ENCODE data around the gene PRDM5.
A peak's percentile ranks its signal among the peaks of the same experiment; 100 is the strongest.

The PRDM5 gene

GRCh38 chr4:120926358-120927025 lies 4.0 kb upstream of the PRDM5 start:
- H3K36me3 Mint-ChIP-seq (ENCODE audit: insufficient read depth), result peaks cover 5% of the 10 kb centered on the region
- peaks cover 6% of the 10 kb centered on the region for H3K27me3 Mint-ChIP-seq
- H3K4me1 Mint-ChIP-seq, result peaks cover 6% of the 10 kb centered on the region
- no peak overlapping the region for H3K4me3 Mint-ChIP-seq
- no peaks in the 10 kb centered on the region for H3K9me3 Mint-ChIP-seq
- no peak overlapping the region for H3K27ac Mint-ChIP-seq (ENCODE audit: low read depth)
- DNase-seq (ENCODE audit: low spot score in 2 of 2) (no peak), ATAC-seq (replicated peaks; ENCODE audit: extremely low read depth, poor library complexity, severe bottlenecking) (no peak)

GRCh38 chr4:120924931-120925330 lies 2.4 kb upstream of the PRDM5 start:
- H3K4me3 Mint-ChIP-seq, result no peak overlapping the region
- no peak overlapping the region for H3K27ac Mint-ChIP-seq (ENCODE audit: low read depth)
- H3K4me1 Mint-ChIP-seq, result peaks cover 9% of the 10 kb centered on the region
- peaks cover 9% of the 10 kb centered on the region for H3K27me3 Mint-ChIP-seq
- H3K9me3 Mint-ChIP-seq, result no peaks in the 10 kb centered on the region
- H3K36me3 Mint-ChIP-seq (ENCODE audit: insufficient read depth), result peaks cover 5% of the 10 kb centered on the region
- no peak for DNase-seq (ENCODE audit: low spot score in 2 of 2)
- no peak for ATAC-seq (replicated peaks; ENCODE audit: extremely low read depth, poor library complexity, severe bottlenecking)

DNA sequence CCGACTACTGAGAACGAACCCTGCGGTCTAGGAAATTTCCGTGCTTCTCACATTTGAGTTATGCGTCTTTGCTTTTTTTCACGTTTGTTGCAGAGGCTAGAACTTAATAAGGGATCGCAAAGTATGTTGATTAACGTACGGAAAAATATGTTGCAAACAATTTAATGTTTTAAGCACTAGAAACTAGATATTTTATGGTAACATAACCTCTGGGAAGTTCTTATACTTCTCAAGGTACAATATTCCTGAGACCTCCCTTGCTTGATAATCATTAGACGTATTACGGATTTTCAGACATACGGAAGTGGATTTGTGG lies 639 bp upstream of the PRDM5 start:
- Mint-ChIP-seq H3K4me1 (peaks cover 9% of the 10 kb centered on the region), H3K36me3 (ENCODE audit: insufficient read depth) (peaks cover 5% of the 10 kb centered on the region), H3K27ac (ENCODE audit: low read depth) (no peak overlapping the region), H3K27me3 (peaks cover 9% of the 10 kb centered on the region), H3K4me3 (peak overlapping the region; percentile 95), H3K9me3 (no peaks in the 10 kb centered on the region)
- ATAC-seq (replicated peaks; ENCODE audit: extremely low read depth, poor library complexity, severe bottlenecking) (no peak), DNase-seq (ENCODE audit: low spot score in 2 of 2) (no peak)

DNA sequence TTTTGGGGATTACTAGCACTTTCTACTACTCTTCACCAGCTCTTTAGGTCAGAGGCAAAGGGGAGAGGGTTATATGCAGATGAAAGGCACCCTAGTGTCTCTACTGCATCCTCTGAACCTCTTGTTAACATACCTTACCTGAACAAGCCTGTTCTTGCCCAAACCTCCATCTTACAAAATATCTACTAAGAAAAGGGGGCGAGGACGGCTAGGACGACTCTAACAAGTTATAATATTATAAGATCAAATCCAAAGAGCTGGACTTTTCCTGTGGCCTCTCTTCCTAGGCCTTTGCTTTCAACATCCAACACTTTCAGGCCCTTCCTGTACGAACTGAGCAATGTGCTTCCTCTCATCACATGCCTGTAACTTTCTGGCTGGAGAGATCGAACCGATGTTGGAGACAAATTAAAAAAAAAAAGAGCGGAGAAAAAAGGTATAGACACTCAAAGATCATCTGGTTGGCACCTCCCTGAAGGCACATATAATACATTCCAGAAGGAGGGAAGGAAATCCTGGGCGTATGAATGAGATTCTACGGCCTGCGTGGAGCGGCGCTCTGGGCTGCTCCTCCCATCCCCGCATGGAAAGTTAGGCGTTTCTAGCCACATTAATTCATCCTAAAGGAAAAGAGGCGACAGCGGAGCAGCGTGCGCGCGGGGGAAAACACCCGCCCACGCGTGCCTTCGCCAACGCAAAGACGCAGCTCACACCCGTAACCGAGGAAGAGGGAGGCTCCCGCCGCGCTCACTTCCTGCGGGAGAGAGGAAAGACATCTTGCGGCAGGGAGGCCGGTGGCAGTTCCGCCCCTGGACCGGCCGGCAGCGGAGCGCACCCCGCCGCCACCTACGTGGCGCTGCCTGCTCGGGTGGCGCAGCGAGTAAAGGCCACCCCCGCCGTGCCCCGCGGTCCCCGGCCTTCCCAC lies 808 bp downstream of the PRDM5 start:
- no peaks in the 10 kb centered on the region for H3K9me3 Mint-ChIP-seq
- ATAC-seq (replicated peaks; ENCODE audit: extremely low read depth, poor library complexity, severe bottlenecking), result peak; percentile 41
- DNase-seq (ENCODE audit: low spot score in 2 of 2), result no peak
- H3K4me1 Mint-ChIP-seq, result peaks cover 9% of the 10 kb centered on the region
- peak overlapping the region; percentile 91 for H3K27ac Mint-ChIP-seq (ENCODE audit: low read depth)
- H3K36me3 Mint-ChIP-seq (ENCODE audit: insufficient read depth), result peaks cover 5% of the 10 kb centered on the region
- H3K4me3 Mint-ChIP-seq, result peak overlapping the region; percentile 95
- peaks cover 9% of the 10 kb centered on the region for H3K27me3 Mint-ChIP-seq

- Mint-ChIP-seq H3K27me3 (peaks cover 9% of the 10 kb centered on the region), H3K4me1 (peaks cover 9% of the 10 kb centered on the region), H3K4me3 (no peak overlapping the region), H3K27ac (ENCODE audit: low read depth) (no peak overlapping the region), H3K9me3 (no peaks in the 10 kb centered on the region), H3K36me3 (ENCODE audit: insufficient read depth) (peaks cover 5% of the 10 kb centered on the region)
- ATAC-seq (replicated peaks; ENCODE audit: extremely low read depth, poor library complexity, severe bottlenecking) (no peak), DNase-seq (ENCODE audit: low spot score in 2 of 2) (no peak)
Observed at GRCh38 chr4:120920666-120921065, 1.9 kb downstream of the PRDM5 start.

- DNase-seq (ENCODE audit: low spot score in 2 of 2), result no peak
- no peak for ATAC-seq (replicated peaks; ENCODE audit: extremely low read depth, poor library complexity, severe bottlenecking)
- Mint-ChIP-seq H3K27me3 (peaks cover 9% of the 10 kb centered on the region), H3K9me3 (no peaks in the 10 kb centered on the region), H3K27ac (ENCODE audit: low read depth) (no peak overlapping the region), H3K36me3 (ENCODE audit: insufficient read depth) (peaks cover 5% of the 10 kb centered on the region), H3K4me1 (peaks cover 9% of the 10 kb centered on the region), H3K4me3 (no peak overlapping the region)
Observed at GRCh38 chr4:120919358-120919757, 3.2 kb downstream of the PRDM5 start.

GRCh38 chr4:120918788-120919187 lies 3.7 kb downstream of the PRDM5 start:
- Mint-ChIP-seq H3K27ac (ENCODE audit: low read depth) (no peak overlapping the region), H3K4me3 (no peak overlapping the region), H3K4me1 (peaks cover 9% of the 10 kb centered on the region), H3K27me3 (peaks cover 9% of the 10 kb centered on the region), H3K9me3 (no peaks in the 10 kb centered on the region), H3K36me3 (ENCODE audit: insufficient read depth) (peaks cover 5% of the 10 kb centered on the region)
- DNase-seq (ENCODE audit: low spot score in 2 of 2) (no peak), ATAC-seq (replicated peaks; ENCODE audit: extremely low read depth, poor library complexity, severe bottlenecking) (no peak)

DNA sequence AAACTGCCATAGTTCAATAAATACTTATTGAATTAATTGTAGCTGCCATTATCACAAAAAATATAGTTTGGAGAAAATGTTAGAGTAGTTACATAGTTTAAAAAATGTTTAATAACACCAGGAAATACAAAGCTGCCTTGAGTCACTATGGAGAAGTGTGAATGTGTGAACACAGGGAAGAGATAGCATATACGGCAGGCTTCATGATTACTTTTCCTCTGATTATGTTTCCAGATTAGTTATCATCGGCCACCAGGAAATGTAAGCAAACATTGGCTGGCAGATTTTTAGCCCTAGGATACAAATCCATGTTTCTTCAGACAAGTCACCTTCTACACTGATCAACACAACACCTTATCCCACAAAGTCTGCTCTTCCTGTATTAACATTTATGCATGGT lies 4.4 kb downstream of the PRDM5 start:
- no peak overlapping the region for H3K4me3 Mint-ChIP-seq
- peaks cover 9% of the 10 kb centered on the region for H3K4me1 Mint-ChIP-seq
- ATAC-seq (replicated peaks; ENCODE audit: extremely low read depth, poor library complexity, severe bottlenecking) (no peak), DNase-seq (ENCODE audit: low spot score in 2 of 2) (no peak)
- H3K27me3 Mint-ChIP-seq, result peaks cover 9% of the 10 kb centered on the region
- H3K36me3 Mint-ChIP-seq (ENCODE audit: insufficient read depth), result peaks cover 5% of the 10 kb centered on the region
- no peak overlapping the region for H3K27ac Mint-ChIP-seq (ENCODE audit: low read depth)
- H3K9me3 Mint-ChIP-seq, result no peaks in the 10 kb centered on the region

DNA sequence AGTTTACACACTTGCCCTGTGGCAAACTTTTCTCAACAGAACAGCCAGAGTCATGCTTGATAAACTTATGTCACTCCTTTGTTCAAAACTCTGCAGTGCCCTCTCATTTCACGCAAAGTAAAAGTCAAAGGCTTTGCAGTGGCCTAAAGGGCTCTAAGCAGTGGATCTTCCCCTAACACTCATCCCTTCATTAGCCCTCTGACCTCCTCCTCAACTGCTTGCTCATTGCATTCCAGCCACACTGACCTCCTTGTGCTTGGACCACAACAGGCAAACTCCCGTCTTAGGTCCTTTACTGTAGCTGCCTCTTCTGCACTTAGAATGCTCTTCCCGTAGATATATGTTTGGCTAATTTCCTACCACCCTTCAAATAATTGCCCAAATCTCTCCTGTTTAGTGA lies 5.6 kb downstream of the PRDM5 start:
- Mint-ChIP-seq H3K36me3 (ENCODE audit: insufficient read depth) (peaks cover 3% of the 10 kb centered on the region), H3K4me1 (peaks cover 8% of the 10 kb centered on the region), H3K9me3 (no peaks in the 10 kb centered on the region), H3K27ac (ENCODE audit: low read depth) (no peak overlapping the region), H3K4me3 (no peak overlapping the region), H3K27me3 (peaks cover 8% of the 10 kb centered on the region)
- DNase-seq (ENCODE audit: low spot score in 2 of 2) (no peak), ATAC-seq (replicated peaks; ENCODE audit: extremely low read depth, poor library complexity, severe bottlenecking) (no peak)

DNA sequence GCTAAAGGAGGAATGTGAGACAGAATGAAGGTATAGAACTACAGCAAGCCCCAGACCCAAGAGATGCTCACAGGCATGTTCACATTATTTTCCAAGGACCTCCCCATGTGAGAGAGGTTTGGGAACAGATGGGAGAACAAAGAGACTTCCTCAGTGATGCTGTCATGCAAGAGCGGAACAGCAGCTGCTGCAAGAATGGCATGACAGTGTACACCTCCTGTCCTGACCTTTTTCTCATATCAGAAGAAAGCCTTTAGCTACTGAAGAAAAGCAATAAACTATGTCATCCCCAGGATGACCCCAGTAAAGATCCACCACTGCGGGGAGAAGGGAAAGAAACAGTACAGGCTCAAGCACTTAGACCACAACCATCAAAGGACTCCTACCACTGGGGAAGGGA lies 7.2 kb downstream of the PRDM5 start:
- DNase-seq (ENCODE audit: low spot score in 2 of 2) (no peak), ATAC-seq (replicated peaks; ENCODE audit: extremely low read depth, poor library complexity, severe bottlenecking) (no peak)
- Mint-ChIP-seq H3K4me1 (no peaks in the 10 kb centered on the region), H3K36me3 (ENCODE audit: insufficient read depth) (no peaks in the 10 kb centered on the region), H3K4me3 (no peak overlapping the region), H3K27ac (ENCODE audit: low read depth) (no peak overlapping the region), H3K27me3 (no peaks in the 10 kb centered on the region), H3K9me3 (no peaks in the 10 kb centered on the region)

GRCh38 chr4:120903419-120903818 lies 19.1 kb downstream of the PRDM5 start:
- H3K27ac Mint-ChIP-seq (ENCODE audit: low read depth), result no peak overlapping the region
- no peaks in the 10 kb centered on the region for H3K4me1 Mint-ChIP-seq
- no peak for DNase-seq (ENCODE audit: low spot score in 2 of 2)
- H3K9me3 Mint-ChIP-seq, result no peaks in the 10 kb centered on the region
- no peaks in the 10 kb centered on the region for H3K27me3 Mint-ChIP-seq
- no peak overlapping the region for H3K4me3 Mint-ChIP-seq
- H3K36me3 Mint-ChIP-seq (ENCODE audit: insufficient read depth), result no peaks in the 10 kb centered on the region
- no peak for ATAC-seq (replicated peaks; ENCODE audit: extremely low read depth, poor library complexity, severe bottlenecking)

- H3K27me3 Mint-ChIP-seq, result no peaks in the 10 kb centered on the region
- no peaks in the 10 kb centered on the region for H3K9me3 Mint-ChIP-seq
- ATAC-seq (replicated peaks; ENCODE audit: extremely low read depth, poor library complexity, severe bottlenecking) (no peak), DNase-seq (ENCODE audit: low spot score in 2 of 2) (no peak)
- H3K4me3 Mint-ChIP-seq, result no peak overlapping the region
- no peaks in the 10 kb centered on the region for H3K4me1 Mint-ChIP-seq
- no peak overlapping the region for H3K27ac Mint-ChIP-seq (ENCODE audit: low read depth)
- no peaks in the 10 kb centered on the region for H3K36me3 Mint-ChIP-seq (ENCODE audit: insufficient read depth)
Observed at GRCh38 chr4:120902925-120903324, 19.6 kb downstream of the PRDM5 start.

DNA sequence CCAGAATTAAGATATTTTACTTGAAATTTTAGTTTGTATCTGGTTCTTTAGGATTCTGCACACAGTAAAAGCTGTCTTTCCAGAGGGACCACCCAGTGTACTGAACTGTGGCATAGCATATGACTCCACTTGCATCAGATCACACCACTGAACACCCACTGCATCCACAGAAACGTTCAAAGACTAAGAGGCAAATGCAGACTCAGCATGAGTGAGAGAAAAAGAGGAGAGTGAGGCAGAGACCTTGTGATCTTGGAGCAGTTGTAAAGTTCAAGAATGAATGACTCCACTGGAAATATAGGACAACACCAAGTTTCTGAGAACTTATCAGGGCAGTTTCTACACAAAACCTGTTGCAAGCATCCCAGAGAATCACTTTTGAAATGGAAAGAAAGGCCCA lies 20.8 kb downstream of the PRDM5 start:
- Mint-ChIP-seq H3K9me3 (no peaks in the 10 kb centered on the region), H3K27me3 (no peaks in the 10 kb centered on the region), H3K4me1 (no peaks in the 10 kb centered on the region), H3K4me3 (no peak overlapping the region), H3K27ac (ENCODE audit: low read depth) (no peak overlapping the region), H3K36me3 (ENCODE audit: insufficient read depth) (no peaks in the 10 kb centered on the region)
- no peak for ATAC-seq (replicated peaks; ENCODE audit: extremely low read depth, poor library complexity, severe bottlenecking)
- no peak for DNase-seq (ENCODE audit: low spot score in 2 of 2)

All from central memory CD8-positive, alpha-beta T cell (primary cell).